H1 (cell line): ENCODE results near the gene PGAM4. TPM values are rescaled to one million over a fixed set of nuclear protein-coding genes. Genes with fewer than 3 reads are reported as not detected.

Experiments
- CTCF ChIA-PET: fragments of 300-600 bp; sonication (Branson Sonifier 250); formaldehyde crosslinking; loops from one replicate; lab custom pipeline; 2021; ENCODE audit not compliant: partially characterized antibody; lab: Charles Lee
- POLR2A ChIA-PET: fragments of 300-600 bp; sonication (Branson Sonifier 250); formaldehyde crosslinking; loops from one replicate; lab custom pipeline; 2021; ENCODE audit warnings: inconsistent platforms; ENCODE audit not compliant: partially characterized antibody; lab: Charles Lee
- DNase-seq, 2 experiments: peaks; one replicate each; pipeline versions ENCODE4 v3.0.0 to v3.0.0-alpha.2; 2010 to 2022; ENCODE audit warnings: low spot score in 2 of 2, low read depth in 1 of 2, mixed read lengths in 1 of 2
- FAIRE-seq: peaks from 2 replicates; lab custom pipeline; 2011; peaks lifted over from hg19 to GRCh38; lab: Jason Lieb, UNC
- H2AFZ ChIP-seq: 2 replicates; pipeline ENCODE4 v1.8.1; 2012; ENCODE audit warnings: low read length, inconsistent platforms
- H2AK5ac ChIP-seq: 2 replicates; pipeline ENCODE4 v1.6.1; 2013; ENCODE audit warnings: low read depth, low read length
- H2BK120ac ChIP-seq: replicated peaks from 2 replicates; pipeline ENCODE3; 2013; ENCODE audit warnings: low read depth, low read length, inconsistent platforms
- H2BK12ac ChIP-seq: 2 replicates; pipeline ENCODE4 v1.6.1; 2013; ENCODE audit warnings: low read depth, low read length
- H2BK15ac ChIP-seq: 2 replicates; pipeline ENCODE4 v1.6.1; 2013; ENCODE audit warnings: low read length
- H2BK20ac ChIP-seq: 2 replicates; pipeline ENCODE4 v1.6.1; 2013; ENCODE audit warnings: low read length
- H2BK5ac ChIP-seq: 2 replicates; pipeline ENCODE4 v1.6.1; 2013; ENCODE audit warnings: low read depth, low read length
- H3K14ac ChIP-seq: 2 replicates; pipeline ENCODE4 v1.6.1; 2013; ENCODE audit warnings: inconsistent platforms; ENCODE audit not compliant: insufficient read length
- H3K18ac ChIP-seq: 2 replicates; pipeline ENCODE4 v1.6.1; 2013; ENCODE audit warnings: low read length; ENCODE audit errors: extremely low read depth
- H3K23ac ChIP-seq: 2 replicates; pipeline ENCODE4 v1.6.1; 2013; ENCODE audit warnings: inconsistent platforms; ENCODE audit not compliant: insufficient read length
- H3K23me2 ChIP-seq: 2 replicates; pipeline ENCODE4 v1.6.1; 2013; ENCODE audit warnings: low read depth, low read length
- H3K27ac ChIP-seq: 2 replicates; pipeline ENCODE4 v1.6.1; 2011; ENCODE audit warnings: low read depth, low read length, inconsistent platforms
- H3K27me3 ChIP-seq, 4 experiments: replicated peaks in 1 of 4; 1 replicate in 1 of 4; 2 replicates in 3 of 4; pipeline versions ENCODE4 v1.6.1 to v1.8.1; 2011 to 2013; ENCODE audit warnings: low read length in 3 of 4, mild to moderate bottlenecking in 3 of 4, inconsistent platforms in 2 of 4, mixed read lengths in 2 of 4, moderate library complexity in 1 of 4; ENCODE audit not compliant: control insufficient read depth in 3 of 4, insufficient read depth in 3 of 4; ENCODE audit errors: extremely low read depth in 1 of 4
- H3K36me3 ChIP-seq, 4 experiments: 2 replicates each; pipeline versions ENCODE4 v1.6.1 to v1.8.1; 2011 to 2013; ENCODE audit warnings: mild to moderate bottlenecking in 4 of 4, low read length in 3 of 4, moderate library complexity in 2 of 4, control low read depth in 1 of 4, inconsistent platforms in 1 of 4; ENCODE audit not compliant: insufficient read depth in 4 of 4, control insufficient read depth in 2 of 4
- H3K4ac ChIP-seq: replicated peaks from 2 replicates; pipeline ENCODE3; 2013; ENCODE audit warnings: low read length, low read depth, mixed read lengths, inconsistent platforms; ENCODE audit not compliant: insufficient read length
- H3K4me1 ChIP-seq, 4 experiments: replicated peaks in 1 of 4; 1 replicate in 1 of 4; 2 replicates in 3 of 4; pipeline versions ENCODE4 v1.6.1 to v1.8.1; 2011 to 2013; ENCODE audit warnings: low read length in 3 of 4, inconsistent platforms in 2 of 4, mixed read lengths in 1 of 4; ENCODE audit not compliant: insufficient read depth in 4 of 4, control insufficient read depth in 3 of 4
- H3K4me2 ChIP-seq, 2 experiments: 2 replicates each; pipeline versions ENCODE4 v1.6.1 to v1.8.1; 2011 to 2013; ENCODE audit warnings: low read depth in 2 of 2, low read length in 2 of 2, control low read depth in 1 of 2, inconsistent platforms in 1 of 2, mild to moderate bottlenecking in 1 of 2; ENCODE audit not compliant: insufficient read depth in 1 of 2
- H3K4me3 ChIP-seq, 4 experiments: fragments of 200-600, 300-600 bp in 1 of 4; sonication (generic), shearing (Covaris generic), sonication (Bioruptor Twin) in 1 of 4; 2 replicates each; pipeline versions ENCODE4 v1.5.1 to v1.8.1; 2011 to 2016; ENCODE audit warnings: low read length in 4 of 4, low read depth in 3 of 4, control low read depth in 2 of 4, inconsistent platforms in 2 of 4, mild to moderate bottlenecking in 2 of 4, mixed read lengths in 1 of 4, moderate library complexity in 1 of 4; ENCODE audit not compliant: insufficient read depth in 2 of 4; ENCODE audit errors: extremely low read depth in 1 of 4
- H3K56ac ChIP-seq: replicated peaks from 2 replicates; pipeline ENCODE3; 2013; ENCODE audit warnings: low read depth, mild to moderate bottlenecking, mixed read lengths, low read length, inconsistent platforms; ENCODE audit not compliant: insufficient read length
- H3K79me1 ChIP-seq: 2 replicates; pipeline ENCODE4 v1.6.1; 2013; ENCODE audit warnings: low read depth, low read length, control low read depth
- H3K79me2 ChIP-seq, 2 experiments: 2 replicates each; pipeline versions ENCODE4 v1.6.1 to v1.8.1; 2012 to 2013; ENCODE audit warnings: low read length in 2 of 2, mild to moderate bottlenecking in 2 of 2, inconsistent platforms in 1 of 2; ENCODE audit not compliant: insufficient read depth in 2 of 2, control insufficient read depth in 1 of 2
- H3K9ac ChIP-seq, 4 experiments: replicated peaks in 1 of 4; 1 replicate in 1 of 4; 2 replicates in 3 of 4; pipeline versions ENCODE4 v1.6.1 to v1.8.1; 2011 to 2013; ENCODE audit warnings: low read depth in 3 of 4, low read length in 3 of 4, control low read depth in 2 of 4, mild to moderate bottlenecking in 2 of 4, moderate library complexity in 2 of 4, inconsistent platforms in 1 of 4; ENCODE audit errors: extremely low read depth in 1 of 4
- H3K9me3 ChIP-seq, 2 experiments: 2 replicates each; pipeline versions ENCODE4 v1.6.1 to v1.8.1; 2012 to 2013; ENCODE audit warnings: mild to moderate bottlenecking in 2 of 2, moderate library complexity in 2 of 2, control low read depth in 1 of 2, inconsistent platforms in 1 of 2, low read depth in 1 of 2, low read length in 1 of 2, mixed read lengths in 1 of 2; ENCODE audit not compliant: insufficient read depth in 2 of 2
- H4K20me1 ChIP-seq, 2 experiments: replicated peaks in 1 of 2; 2 replicates each; pipeline versions ENCODE3 to v1.8.1; 2011 to 2013; ENCODE audit warnings: inconsistent platforms in 2 of 2, low read length in 2 of 2, mild to moderate bottlenecking in 1 of 2; ENCODE audit not compliant: insufficient read depth in 2 of 2, control insufficient read depth in 1 of 2
- H4K5ac ChIP-seq: 2 replicates; pipeline ENCODE4 v1.6.1; 2013; ENCODE audit warnings: low read length, low read depth, mixed read lengths, inconsistent platforms; ENCODE audit not compliant: insufficient read length
- H4K8ac ChIP-seq: 2 replicates; pipeline ENCODE4 v1.8.0; 2013; ENCODE audit warnings: mild to moderate bottlenecking, moderate library complexity, low read length, inconsistent platforms; ENCODE audit not compliant: insufficient read depth; ENCODE audit errors: extremely low read depth
- H4K91ac ChIP-seq: replicated peaks from 2 replicates; pipeline ENCODE3; 2013; ENCODE audit warnings: low read length, mixed read lengths, inconsistent platforms; ENCODE audit not compliant: insufficient read length
- NANOG ChIP-seq: IDR thresholded peaks from 2 replicates; pipeline ENCODE4 v1.6.1; 2011; ENCODE audit warnings: low read length, low read depth, mild to moderate bottlenecking, inconsistent platforms; ENCODE audit not compliant: insufficient read depth, poor library complexity, severe bottlenecking
- TAF1 ChIP-seq: IDR thresholded peaks from 2 replicates; pipeline ENCODE4 v1.6.1; 2011; ENCODE audit warnings: mild to moderate bottlenecking, low read depth, low read length
- WGBS, 2 experiments: shearing (Covaris generic) in 1 of 2; methylation state at CpG; one replicate each; pipeline versions ENCODE4 v1.1.6 to v1.1.7; 2013 to 2015; ENCODE audit warnings: low lambda C conversion rate in 2 of 2, mixed read lengths in 2 of 2, inconsistent platforms in 1 of 2, low coverage in 1 of 2, missing lambda C conversion rate in 1 of 2; ENCODE audit not compliant: insufficient replicate concordance in 2 of 2, insufficient coverage in 1 of 2, insufficient read length in 1 of 2; ENCODE audit errors: extremely low coverage in 1 of 2, missing lambda C conversion rate in 1 of 2; 5-methylcytosine and 5-hydroxymethylcytosine counted together
- polyA plus RNA-seq, 7 experiments: library from polyadenylated mRNA; depleted of rRNA in 3 of 7; stranded (reverse) in 5 of 7; unstranded in 2 of 7; fragments of >200 nt in 5 of 7; fragments of 200-250 nt in 2 of 7; gene quantifications; 1 replicate in 5 of 7; 2 replicates in 1 of 7; 4 replicates in 1 of 7; pipeline versions ENCODE4 v1.2.1 to v1.2.3, GENCODE V29; 2011 to 2013; ENCODE audit warnings: missing spikeins in 2 of 7, mixed read lengths in 2 of 7
- total RNA-seq: library from RNA; stranded (reverse); fragmentation: NEBNext Ultra II Directional; extraction: Animal tissue kit (Norgen Biotek cat#: 25700); gene quantifications from 2 replicates; pipeline ENCODE4 v1.2.1, GENCODE V29; 2021
- TF ChIP-seq, protein P1 (sequence below): IDR thresholded peaks from 2 replicates; pipeline ENCODE4 v1.6.1; 2012; ENCODE audit warnings: inconsistent platforms

PGAM4 gene
- total and polyA plus RNA-seq, 2 of the 8 experiments (the other 6 are each of a cell fraction or from before 2014, with no cell fraction given), result 0.54 to 0.56 TPM

DNA sequence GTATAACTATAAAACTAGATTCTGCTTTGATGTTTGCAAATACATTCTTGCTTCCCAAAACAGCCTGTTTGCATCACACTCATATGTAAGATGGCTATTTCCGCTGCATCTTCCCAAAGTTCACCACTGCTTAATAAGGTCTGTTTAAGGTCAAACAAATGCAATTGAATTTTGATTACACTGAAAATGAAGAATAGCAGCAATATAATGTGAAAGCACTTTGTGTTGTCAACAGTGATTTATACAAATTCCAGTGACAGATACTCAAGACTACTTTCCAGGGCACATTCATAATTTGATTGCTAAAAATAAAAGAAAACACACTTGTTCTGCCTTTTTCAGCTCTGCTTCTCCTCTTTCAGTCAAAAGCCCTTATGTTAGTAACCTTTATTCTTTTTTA is 8.1 kb upstream of the PGAM4 start:
- ChIA-PET CTCF (no interaction called here), POLR2A (no interaction called here)
- no peak overlapping the region for H2AFZ ChIP-seq
- H3K18ac ChIP-seq, result no peak overlapping the region
- H2BK20ac ChIP-seq, result no peak overlapping the region
- no peak overlapping the region for H3K4me2 ChIP-seq
- H3K79me2 ChIP-seq, result no peaks in the 10 kb centered on the region
- FAIRE-seq, result no peak
- DNase-seq, result no peak
- no peak overlapping the region for H3K4me3 ChIP-seq
- no peak overlapping the region for H2BK15ac ChIP-seq
- H3K23ac ChIP-seq, result no peak overlapping the region
- H3K36me3 ChIP-seq, result no peaks in the 10 kb centered on the region
- no peak overlapping the region for H2BK5ac ChIP-seq
- H3K79me1 ChIP-seq, result no peaks in the 10 kb centered on the region
- no peak overlapping the region for H4K91ac ChIP-seq
- H3K4me1 ChIP-seq, result no peaks in the 10 kb centered on the region
- 93% methylated on average over 1 of the region's 1 CpG; no CpG with 5 or more reads in 1 of the 2 experiments for WGBS, 2 experiments
- H3K9ac ChIP-seq, result no peak overlapping the region
- no peak overlapping the region for H3K56ac ChIP-seq
- no peak overlapping the region for H3K14ac ChIP-seq
- H4K8ac ChIP-seq, result no peak overlapping the region
- H3K9me3 ChIP-seq, result no peaks in the 10 kb centered on the region
- no peak overlapping the region for H3K27ac ChIP-seq
- H2AK5ac ChIP-seq, result no peak overlapping the region
- no peak overlapping the region for H4K5ac ChIP-seq
- H3K23me2 ChIP-seq, result no peaks in the 10 kb centered on the region
- TF ChIP-seq, protein P1, sequence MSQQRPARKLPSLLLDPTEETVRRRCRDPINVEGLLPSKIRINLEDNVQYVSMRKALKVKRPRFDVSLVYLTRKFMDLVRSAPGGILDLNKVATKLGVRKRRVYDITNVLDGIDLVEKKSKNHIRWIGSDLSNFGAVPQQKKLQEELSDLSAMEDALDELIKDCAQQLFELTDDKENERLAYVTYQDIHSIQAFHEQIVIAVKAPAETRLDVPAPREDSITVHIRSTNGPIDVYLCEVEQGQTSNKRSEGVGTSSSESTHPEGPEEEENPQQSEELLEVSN, result no peak
- TF ChIP-seq NANOG (no peak), TAF1 (no peak)
- H2BK120ac ChIP-seq, result no peak overlapping the region
- H2BK12ac ChIP-seq, result no peak overlapping the region
- no peaks in the 10 kb centered on the region for H3K27me3 ChIP-seq
- no peaks in the 10 kb centered on the region for H4K20me1 ChIP-seq
- no peak overlapping the region for H3K4ac ChIP-seq
